ENCODE results near the gene NACAD.

The NACAD gene

DNA sequence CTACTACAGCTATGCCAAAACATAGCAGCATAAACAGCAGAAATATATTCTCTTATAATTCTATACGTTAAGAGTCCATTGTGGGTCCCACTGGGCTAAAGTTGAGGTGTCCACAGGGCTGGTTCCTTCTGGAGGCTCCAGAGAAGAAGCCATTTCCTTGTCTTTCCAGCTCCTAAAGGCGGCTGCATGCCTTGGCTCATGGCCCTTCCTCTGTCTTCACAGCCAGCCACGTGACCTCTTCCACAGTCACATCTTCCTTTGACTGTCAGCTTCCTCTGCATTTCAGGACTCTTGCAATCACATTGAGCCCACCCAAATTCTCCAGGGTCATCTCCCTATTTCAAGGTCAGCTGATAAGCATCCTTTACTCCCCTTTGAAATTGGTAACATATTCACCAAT lies 17.2 kb downstream of the NACAD start:
- TF ChIP-seq CTCF (IDR thresholded peaks at IDR 0.05) (no peak), ZFX (IDR thresholded peaks at IDR 0.05; ENCODE audit: borderline replicate concordance) (no peak)

DNA sequence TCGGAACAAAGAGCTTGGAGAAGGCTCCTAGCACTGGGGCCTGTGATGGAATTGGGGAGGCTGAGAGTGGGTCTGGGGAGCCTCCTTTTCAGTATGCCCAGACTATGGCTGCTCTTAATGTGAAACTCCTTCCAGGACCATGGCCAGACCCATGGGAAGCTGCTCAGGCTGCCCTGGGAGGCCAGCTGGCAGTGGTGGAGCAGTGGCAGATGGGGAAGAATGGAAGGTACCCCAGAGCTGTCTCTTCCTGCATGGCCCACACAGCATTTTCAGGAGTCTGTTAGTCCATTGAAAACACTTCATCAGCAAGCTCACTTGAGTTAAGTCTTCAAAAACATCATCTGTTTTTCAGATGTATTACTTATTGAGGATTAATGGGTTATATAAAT lies 18.5 kb downstream of the NACAD start:
- no peak for TF ChIP-seq ZFX (IDR thresholded peaks at IDR 0.05; ENCODE audit: borderline replicate concordance)
- no peak for TF ChIP-seq CTCF (IDR thresholded peaks at IDR 0.05)
- H3K27ac ChIP-seq = no peak overlapping the region

More for the DNA sequence above, 17.2 kb downstream of the NACAD start:
- peak overlapping the region; percentile 12; the same call in 1 of the 2 replicates for H3K27ac ChIP-seq

DNA sequence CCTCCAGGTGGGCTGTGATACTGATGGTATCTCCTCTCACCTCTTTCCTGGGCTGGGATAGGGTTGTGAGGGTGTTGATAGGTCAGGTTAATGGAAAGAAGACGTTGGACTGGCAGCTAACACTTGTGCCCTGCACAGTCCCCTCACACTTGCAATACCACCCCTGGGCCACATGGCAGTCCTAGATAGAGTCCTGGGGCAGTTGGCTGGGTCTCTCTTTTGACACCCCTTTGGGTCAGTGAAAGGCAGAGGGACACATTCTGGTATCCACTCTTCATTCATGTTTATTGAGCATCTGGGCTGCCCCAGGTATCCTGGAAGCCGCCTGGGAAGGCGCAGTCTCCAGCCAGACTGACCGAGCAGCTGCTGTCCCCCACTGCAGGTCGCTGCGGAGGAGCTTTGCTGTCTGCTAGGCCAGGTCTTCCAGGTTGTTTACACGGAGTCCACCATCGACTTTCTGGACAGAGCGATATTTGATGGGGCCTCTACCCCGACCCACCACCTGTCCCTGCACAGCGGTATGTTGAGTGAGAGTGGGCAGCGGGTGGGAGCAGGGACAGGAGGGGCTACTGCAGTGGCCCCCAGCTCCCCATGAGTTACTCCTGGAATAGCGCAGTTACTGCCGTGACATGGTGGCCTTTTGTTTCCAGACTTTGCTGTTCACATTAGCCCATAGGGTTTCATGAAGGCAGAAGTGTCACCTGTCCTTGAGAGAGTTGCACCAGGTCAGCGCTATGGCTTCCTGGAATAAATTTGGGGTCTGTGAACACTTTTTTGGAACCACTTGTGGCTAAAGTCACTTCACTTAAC lies 19.1 kb downstream of the NACAD start:
- H3K27ac ChIP-seq = no peak overlapping the region
- TF ChIP-seq CTCF (IDR thresholded peaks at IDR 0.05) (no peak), ZFX (IDR thresholded peaks at IDR 0.05; ENCODE audit: borderline replicate concordance) (no peak)

DNA sequence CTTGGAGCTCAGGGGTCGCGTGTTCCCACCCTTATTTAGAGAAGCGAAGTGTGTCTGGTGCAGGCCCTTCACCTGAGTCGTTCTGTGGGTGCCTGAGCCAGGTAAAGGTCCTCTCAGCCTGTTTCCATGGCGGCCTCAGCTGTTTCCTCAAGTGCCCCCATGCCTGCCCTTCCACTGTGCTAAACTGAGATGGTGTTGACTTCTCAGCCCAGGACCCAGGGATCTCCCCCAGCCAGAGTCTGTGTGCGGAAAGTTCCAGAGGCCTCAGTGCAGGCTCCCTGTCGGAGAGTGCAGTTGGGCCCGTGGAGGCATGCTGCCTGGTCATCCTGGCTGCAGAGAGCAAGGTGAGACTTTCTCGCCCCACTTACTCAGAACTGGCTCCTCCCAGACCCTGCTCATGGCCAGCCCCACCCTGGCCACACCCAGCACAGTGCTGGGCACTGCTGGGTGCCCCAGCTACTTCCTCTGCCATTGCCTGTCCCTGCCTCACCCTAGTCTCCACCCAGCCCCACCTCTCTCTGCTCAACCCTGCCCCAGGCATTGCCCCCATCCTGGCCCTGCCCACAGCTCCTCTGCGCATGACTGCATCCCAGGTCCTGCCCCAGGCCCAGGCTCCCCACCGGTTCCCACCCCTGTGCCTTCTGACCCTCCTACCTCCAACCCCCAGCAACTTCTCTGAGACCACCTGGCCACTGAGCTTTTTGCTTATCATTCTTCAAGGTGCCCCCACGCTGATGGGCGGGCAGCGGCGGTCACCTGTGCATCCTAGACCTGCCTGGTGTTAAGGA lies 20.3 kb downstream of the NACAD start:
- no peak overlapping the region for H3K27ac ChIP-seq
- TF ChIP-seq ZFX (IDR thresholded peaks at IDR 0.05; ENCODE audit: borderline replicate concordance) (no peak), CTCF (IDR thresholded peaks at IDR 0.05) (no peak)

- no peak for TF ChIP-seq ZFX (IDR thresholded peaks at IDR 0.05; ENCODE audit: borderline replicate concordance)
- TF ChIP-seq CTCF (IDR thresholded peaks at IDR 0.05) = no peak
- no peak overlapping the region for H3K27ac ChIP-seq
Measured at GRCh38 chr7:45067582-45067981, 21.2 kb downstream of the NACAD start.

DNA sequence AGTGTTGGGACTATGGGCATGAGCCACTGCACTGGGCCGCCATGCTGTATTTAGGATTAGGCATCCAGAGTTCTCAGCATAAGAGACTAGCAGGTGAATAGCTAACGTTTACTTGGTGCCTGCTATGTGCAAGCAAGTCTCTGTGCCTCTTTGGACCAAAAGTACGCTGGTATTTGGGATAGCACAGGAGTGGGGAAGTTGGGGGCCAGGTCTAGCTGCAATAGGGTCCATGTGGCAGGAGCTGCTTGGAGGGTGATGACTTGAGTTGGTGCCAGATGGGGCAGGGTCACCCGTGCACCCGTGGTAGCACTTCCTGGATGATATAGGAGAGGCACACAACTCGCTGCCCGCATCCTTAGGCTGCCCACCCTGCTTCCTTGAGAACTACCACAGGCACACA lies 22.4 kb downstream of the NACAD start:
- TF ChIP-seq ZFX (IDR thresholded peaks at IDR 0.05; ENCODE audit: borderline replicate concordance) (no peak), CTCF (IDR thresholded peaks at IDR 0.05) (no peak)
- H3K27ac ChIP-seq = no peak overlapping the region
